ENCODE data around the gene FCMR. TPM values are rescaled to one million over a fixed set of nuclear protein-coding genes. Genes with fewer than 3 reads are reported as not detected.

FCMR gene
- total and polyA plus RNA-seq, 2 experiments from 2014 or later: 0.84 TPM; not detected in 1

DNA sequence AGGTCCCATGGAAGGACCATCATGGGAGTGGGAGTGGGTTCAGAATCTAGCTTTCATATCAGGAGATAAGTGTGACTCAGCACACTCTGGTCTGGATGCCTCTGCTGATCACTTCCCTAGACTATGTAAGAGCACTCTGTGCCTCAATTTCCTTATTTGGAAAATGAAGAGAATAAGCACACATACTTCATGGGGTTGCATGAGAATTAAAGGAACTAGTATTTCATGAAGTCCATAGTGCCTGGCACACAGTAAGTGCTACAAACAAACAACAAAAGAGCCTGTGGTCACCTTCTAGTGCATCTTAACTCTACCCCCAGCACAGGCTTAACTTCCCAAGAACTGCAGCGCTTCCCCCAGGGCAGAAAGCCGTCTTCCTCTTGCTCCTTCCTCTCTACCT is 65.9 kb downstream of the FCMR start (continued):
- TF ChIP-seq, protein P1, sequence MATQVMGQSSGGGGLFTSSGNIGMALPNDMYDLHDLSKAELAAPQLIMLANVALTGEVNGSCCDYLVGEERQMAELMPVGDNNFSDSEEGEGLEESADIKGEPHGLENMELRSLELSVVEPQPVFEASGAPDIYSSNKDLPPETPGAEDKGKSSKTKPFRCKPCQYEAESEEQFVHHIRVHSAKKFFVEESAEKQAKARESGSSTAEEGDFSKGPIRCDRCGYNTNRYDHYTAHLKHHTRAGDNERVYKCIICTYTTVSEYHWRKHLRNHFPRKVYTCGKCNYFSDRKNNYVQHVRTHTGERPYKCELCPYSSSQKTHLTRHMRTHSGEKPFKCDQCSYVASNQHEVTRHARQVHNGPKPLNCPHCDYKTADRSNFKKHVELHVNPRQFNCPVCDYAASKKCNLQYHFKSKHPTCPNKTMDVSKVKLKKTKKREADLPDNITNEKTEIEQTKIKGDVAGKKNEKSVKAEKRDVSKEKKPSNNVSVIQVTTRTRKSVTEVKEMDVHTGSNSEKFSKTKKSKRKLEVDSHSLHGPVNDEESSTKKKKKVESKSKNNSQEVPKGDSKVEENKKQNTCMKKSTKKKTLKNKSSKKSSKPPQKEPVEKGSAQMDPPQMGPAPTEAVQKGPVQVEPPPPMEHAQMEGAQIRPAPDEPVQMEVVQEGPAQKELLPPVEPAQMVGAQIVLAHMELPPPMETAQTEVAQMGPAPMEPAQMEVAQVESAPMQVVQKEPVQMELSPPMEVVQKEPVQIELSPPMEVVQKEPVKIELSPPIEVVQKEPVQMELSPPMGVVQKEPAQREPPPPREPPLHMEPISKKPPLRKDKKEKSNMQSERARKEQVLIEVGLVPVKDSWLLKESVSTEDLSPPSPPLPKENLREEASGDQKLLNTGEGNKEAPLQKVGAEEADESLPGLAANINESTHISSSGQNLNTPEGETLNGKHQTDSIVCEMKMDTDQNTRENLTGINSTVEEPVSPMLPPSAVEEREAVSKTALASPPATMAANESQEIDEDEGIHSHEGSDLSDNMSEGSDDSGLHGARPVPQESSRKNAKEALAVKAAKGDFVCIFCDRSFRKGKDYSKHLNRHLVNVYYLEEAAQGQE (IDR thresholded peaks at IDR 0.05; ENCODE audit: unreplicated experiment): no peak
- TF ChIP-seq, protein P2, sequence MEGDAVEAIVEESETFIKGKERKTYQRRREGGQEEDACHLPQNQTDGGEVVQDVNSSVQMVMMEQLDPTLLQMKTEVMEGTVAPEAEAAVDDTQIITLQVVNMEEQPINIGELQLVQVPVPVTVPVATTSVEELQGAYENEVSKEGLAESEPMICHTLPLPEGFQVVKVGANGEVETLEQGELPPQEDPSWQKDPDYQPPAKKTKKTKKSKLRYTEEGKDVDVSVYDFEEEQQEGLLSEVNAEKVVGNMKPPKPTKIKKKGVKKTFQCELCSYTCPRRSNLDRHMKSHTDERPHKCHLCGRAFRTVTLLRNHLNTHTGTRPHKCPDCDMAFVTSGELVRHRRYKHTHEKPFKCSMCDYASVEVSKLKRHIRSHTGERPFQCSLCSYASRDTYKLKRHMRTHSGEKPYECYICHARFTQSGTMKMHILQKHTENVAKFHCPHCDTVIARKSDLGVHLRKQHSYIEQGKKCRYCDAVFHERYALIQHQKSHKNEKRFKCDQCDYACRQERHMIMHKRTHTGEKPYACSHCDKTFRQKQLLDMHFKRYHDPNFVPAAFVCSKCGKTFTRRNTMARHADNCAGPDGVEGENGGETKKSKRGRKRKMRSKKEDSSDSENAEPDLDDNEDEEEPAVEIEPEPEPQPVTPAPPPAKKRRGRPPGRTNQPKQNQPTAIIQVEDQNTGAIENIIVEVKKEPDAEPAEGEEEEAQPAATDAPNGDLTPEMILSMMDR (conservative IDR thresholded peaks at IDR 0.05; ENCODE audit: low read depth in 2 of 2): no peak
- TF ChIP-seq NANOG (IDR thresholded peaks at IDR 0.05; ENCODE audit: borderline replicate concordance) (no peak), CREB1 (CRISPR knock-in tag; IDR thresholded peaks at IDR 0.05; ENCODE audit: low read depth) (no peak)
- TF ChIP-seq, protein P3, sequence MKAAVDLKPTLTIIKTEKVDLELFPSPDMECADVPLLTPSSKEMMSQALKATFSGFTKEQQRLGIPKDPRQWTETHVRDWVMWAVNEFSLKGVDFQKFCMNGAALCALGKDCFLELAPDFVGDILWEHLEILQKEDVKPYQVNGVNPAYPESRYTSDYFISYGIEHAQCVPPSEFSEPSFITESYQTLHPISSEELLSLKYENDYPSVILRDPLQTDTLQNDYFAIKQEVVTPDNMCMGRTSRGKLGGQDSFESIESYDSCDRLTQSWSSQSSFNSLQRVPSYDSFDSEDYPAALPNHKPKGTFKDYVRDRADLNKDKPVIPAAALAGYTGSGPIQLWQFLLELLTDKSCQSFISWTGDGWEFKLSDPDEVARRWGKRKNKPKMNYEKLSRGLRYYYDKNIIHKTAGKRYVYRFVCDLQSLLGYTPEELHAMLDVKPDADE (IDR thresholded peaks at IDR 0.05): no peak

DNA sequence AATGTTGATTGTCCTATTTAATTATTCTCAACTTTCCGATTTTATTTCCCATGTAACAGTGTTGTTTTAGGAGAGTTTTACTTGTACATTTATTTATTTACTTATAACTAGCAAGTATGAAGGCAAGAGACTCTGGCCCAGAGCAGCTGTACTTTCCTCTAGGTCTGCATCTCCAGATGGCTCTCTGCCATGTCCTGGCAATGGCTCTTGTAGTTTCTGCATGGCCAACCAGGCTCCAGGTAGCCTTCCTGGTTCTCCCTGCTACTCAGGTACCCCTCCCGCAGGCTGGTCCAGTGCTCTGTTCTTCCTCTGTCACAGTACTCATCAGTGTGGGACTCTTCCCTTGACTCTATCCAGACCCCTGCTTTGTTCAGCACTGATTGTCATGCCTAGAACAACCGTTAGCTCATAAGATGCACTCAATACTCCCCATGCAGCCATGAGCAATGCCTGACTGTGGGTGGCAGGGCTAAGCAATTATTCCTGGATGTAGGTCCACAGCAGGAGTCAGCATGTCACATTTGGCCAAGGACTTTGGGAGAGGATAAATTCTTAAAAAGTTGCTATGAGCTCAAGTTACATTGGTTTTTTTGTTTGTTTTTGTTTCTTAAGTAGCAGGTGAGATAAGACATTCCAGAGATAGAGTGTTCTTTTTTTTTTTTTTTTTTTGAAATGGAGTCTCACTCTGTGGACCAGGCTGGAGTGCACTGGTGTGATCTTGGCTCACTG is 67.2 kb downstream of the FCMR start:
- no peak overlapping the region for H3K27ac ChIP-seq (ENCODE audit: low read depth)
- no peak; the same call in 2 of the 3 replicates for ATAC-seq
- TF ChIP-seq, protein P3 (IDR thresholded peaks at IDR 0.05): no peak
- TF ChIP-seq ZNF331 (CRISPR knock-in tag; IDR thresholded peaks at IDR 0.05; ENCODE audit: low read depth) (no peak), POLR2AphosphoS5 (IDR thresholded peaks at IDR 0.05; ENCODE audit: low read depth) (no peak), EZH2 (IDR thresholded peaks at IDR 0.05; ENCODE audit: low read depth, unreplicated experiment) (no peak), EZH2phosphoT487 (IDR thresholded peaks at IDR 0.05; ENCODE audit: unreplicated experiment) (no peak), STAT1 (IDR thresholded peaks at IDR 0.05; ENCODE audit: unreplicated experiment) (no peak)
- TF ChIP-seq, protein P1 (IDR thresholded peaks at IDR 0.05; ENCODE audit: unreplicated experiment): no peak
- TF ChIP-seq, protein P2 (conservative IDR thresholded peaks at IDR 0.05; ENCODE audit: low read depth in 2 of 2): no peak

More for the DNA sequence above, 67.2 kb downstream of the FCMR start:
- Mint-ChIP-seq H3K4me3 (no peak overlapping the region), H3K36me3 (ENCODE audit: low read depth) (no peaks in the 10 kb centered on the region), H3K27ac (no peak overlapping the region), H3K4me1 (no peaks in the 10 kb centered on the region), H3K9me3 (peaks cover 18% of the 10 kb centered on the region), H3K27me3 (ENCODE audit: insufficient read depth, low read depth, poor library complexity) (no peaks in the 10 kb centered on the region)
- no peak overlapping the region for H3K4me3 ChIP-seq
- no peaks in the 10 kb centered on the region for H3K27me3 ChIP-seq (ENCODE audit: insufficient read depth)
- H3K79me2 ChIP-seq (replicated peaks; ENCODE audit: insufficient read depth): no peaks in the 10 kb centered on the region
- no peak overlapping the region for H3K4me2 ChIP-seq
- H3K36me3 ChIP-seq (ENCODE audit: insufficient read depth): no peaks in the 10 kb centered on the region
- DNase-seq (ENCODE audit: low spot score): no peak
- H3F3A ChIP-seq (replicated peaks; ENCODE audit: low read depth): no peaks in the 10 kb centered on the region
- no peaks in the 10 kb centered on the region for H3K4me1 ChIP-seq (ENCODE audit: insufficient read depth)
- no peaks in the 10 kb centered on the region for H3K9me2 ChIP-seq (ENCODE audit: insufficient read depth)
- no peak overlapping the region for H2AFZ ChIP-seq
- H4K20me1 ChIP-seq (replicated peaks; ENCODE audit: insufficient read depth): no peaks in the 10 kb centered on the region
